T-helper 2 cell treated with Interferon-gamma antibody and Interleukin-4, amounts not matched to agents 5 μg/mL and 100 μg/mL, for 36 hours (primary cell): ENCODE measurements around the gene SLC25A34.

ENCODE experiments used
- DNase-seq: peaks from one replicate; pipeline ENCODE4 v3.0.0; 2021; ENCODE audit warnings: low spot score
- H3K27ac Mint-ChIP-seq: one replicate; pipeline ENCODE4 v1.8.0; 2021; ENCODE audit warnings: mild to moderate bottlenecking, mixed read lengths
- H3K27me3 Mint-ChIP-seq: one replicate; pipeline ENCODE4 v1.8.0; 2021; ENCODE audit warnings: low read depth, mixed read lengths
- H3K36me3 Mint-ChIP-seq: one replicate; pipeline ENCODE4 v1.8.0; 2021; ENCODE audit warnings: low read depth, mixed read lengths
- H3K4me1 Mint-ChIP-seq: one replicate; pipeline ENCODE4 v1.8.0; 2021; ENCODE audit warnings: low read depth, mixed read lengths
- H3K4me3 Mint-ChIP-seq: one replicate; pipeline ENCODE4 v1.8.0; 2022; ENCODE audit warnings: mild to moderate bottlenecking, moderate library complexity, mixed read lengths
- H3K9me3 Mint-ChIP-seq: one replicate; pipeline ENCODE4 v1.8.0; 2021; ENCODE audit warnings: mixed read lengths

SLC25A34 gene

DNA sequence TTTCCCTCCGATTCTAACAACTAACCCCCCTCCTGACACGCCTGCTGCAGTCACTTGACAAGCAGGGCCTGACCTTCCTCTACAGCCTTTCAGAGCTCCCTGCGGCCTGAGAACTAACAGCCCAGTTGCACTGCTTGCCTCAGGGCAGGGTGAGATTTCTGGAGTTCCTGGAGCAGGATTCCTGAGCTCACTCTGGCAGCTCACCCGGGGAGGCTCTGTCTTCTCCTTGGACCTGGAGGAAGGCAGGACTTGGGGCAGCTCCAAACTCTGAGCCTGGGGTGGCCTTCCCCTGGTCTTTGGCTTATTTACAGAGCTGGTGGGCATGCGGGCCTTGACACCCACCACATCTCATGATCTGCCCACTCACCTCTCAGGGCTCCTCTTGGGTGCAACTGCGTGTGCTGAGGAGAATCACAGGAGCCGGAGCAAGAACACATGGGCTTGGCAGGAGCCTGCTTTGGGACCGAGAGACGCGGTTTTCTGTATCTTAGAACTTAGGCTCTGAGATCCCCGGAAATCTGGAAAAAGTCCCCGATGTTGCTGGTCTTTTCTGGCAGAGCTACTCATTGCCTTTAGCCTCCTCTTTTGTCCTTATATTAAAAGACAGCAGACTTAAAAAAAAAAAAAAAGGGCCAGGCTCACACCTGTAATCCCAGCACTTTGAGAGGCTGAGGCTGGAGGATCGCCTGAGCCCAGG is 13.1 kb upstream of the SLC25A34 start:
- Mint-ChIP-seq H3K4me1 (no peaks in the 10 kb centered on the region), H3K27ac (no peak overlapping the region), H3K4me3 (no peak overlapping the region), H3K27me3 (no peaks in the 10 kb centered on the region), H3K36me3 (peaks cover 13% of the 10 kb centered on the region), H3K9me3 (no peaks in the 10 kb centered on the region)
- no peak for DNase-seq

DNA sequence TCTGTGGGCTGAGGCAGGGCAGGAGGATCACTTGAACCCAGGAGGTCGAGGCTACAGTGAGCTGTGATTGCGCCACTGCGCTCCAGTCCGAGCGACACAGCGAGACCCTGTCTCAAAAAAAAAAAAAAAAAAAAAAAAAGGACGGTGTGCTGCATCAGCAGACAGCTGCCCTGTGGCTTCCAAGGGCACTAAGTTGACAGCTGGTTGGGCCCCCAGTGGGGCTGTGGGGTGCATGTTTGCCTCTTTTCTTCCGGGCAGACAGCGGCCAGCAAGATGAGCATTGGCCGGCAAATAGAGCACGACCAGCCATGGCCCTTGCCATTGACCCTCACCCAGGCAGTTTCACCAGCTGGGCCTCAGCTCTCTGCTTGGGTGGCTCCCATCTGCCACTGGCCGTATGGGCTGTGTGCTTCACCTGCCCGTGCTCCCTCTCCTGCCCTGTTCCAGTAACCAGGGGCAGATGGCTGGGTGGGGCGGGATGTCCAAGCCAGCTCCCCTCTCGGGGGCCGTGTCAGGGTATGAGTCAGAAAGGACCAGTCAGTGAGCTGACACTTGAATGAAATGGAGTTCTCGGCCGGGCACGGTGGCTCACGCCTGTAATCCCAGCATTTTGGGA is 12.3 kb upstream of the SLC25A34 start:
- no peaks in the 10 kb centered on the region for H3K4me1 Mint-ChIP-seq
- no peak overlapping the region for H3K27ac Mint-ChIP-seq
- no peak for DNase-seq
- H3K36me3 Mint-ChIP-seq: peaks cover 10% of the 10 kb centered on the region
- H3K4me3 Mint-ChIP-seq: no peak overlapping the region
- H3K9me3 Mint-ChIP-seq: no peaks in the 10 kb centered on the region
- H3K27me3 Mint-ChIP-seq: no peaks in the 10 kb centered on the region

DNA sequence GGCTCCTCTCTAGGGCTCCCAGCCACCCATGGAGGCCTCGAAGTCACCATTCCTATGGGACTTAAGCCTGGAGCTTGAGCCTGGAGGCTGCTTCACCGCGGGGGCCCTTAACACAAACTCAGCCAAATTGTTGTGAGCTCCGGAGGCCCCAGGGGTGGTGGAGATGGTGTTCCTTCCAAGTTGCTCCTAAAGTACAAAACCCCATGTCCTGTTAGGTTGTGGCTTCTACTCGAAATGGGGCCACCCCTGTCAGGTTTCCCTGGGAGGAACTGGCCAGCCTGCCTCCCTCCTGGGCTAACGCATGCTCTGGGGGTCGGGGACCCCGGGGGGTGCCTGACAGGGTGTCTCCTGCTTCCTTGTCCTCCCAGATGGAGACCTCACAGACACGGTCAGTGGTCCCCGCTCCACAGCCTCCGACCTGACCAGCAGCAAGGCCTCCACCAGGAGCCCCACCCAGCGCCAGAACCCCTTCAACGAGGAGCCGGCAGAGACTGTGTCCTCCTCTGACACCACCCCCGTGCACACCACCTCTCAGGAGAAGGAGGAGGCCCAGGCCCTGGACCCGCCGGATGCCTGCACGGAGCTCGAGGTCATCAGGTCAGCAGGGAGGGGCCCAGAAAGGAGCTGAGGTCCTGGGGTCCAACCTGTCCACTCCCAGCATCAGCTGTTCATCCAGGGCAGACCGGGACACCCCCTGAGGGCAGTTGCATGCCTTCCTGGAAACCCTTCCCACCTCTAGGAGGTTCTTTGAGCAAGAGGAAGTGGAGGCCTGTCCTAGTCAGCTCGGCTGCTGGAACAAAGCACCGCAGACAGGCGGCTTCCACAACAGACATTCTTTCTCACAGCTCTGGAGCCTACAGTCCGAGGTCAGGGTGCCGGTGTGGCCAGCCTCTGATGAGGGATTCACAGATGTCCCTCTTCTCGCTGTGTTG is 10.8 kb upstream of the SLC25A34 start:
- Mint-ChIP-seq H3K4me3 (no peak overlapping the region), H3K36me3 (peaks cover 7% of the 10 kb centered on the region), H3K4me1 (no peaks in the 10 kb centered on the region), H3K27me3 (no peaks in the 10 kb centered on the region), H3K9me3 (no peaks in the 10 kb centered on the region), H3K27ac (no peak overlapping the region)
- no peak for DNase-seq

DNA sequence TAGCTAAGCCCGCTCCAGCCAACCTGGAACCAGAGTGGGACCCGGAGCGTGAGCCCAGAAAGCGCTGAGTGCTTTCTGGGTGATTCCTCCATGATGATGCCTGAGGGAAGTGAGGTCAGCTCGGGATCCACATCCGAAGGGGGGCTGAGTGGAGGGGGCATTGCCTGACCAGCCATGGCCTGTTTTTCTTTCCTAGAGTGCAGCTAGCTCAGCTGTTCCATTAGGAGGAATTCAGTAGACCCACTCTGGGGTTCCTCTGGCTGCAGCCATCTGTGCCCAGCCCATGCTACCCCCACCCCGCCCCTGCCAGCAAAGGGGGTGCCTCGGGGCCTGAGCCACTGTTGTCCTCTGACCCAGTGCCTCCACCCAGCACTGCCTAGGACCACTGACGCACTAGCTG is 9.6 kb upstream of the SLC25A34 start:
- no peak for DNase-seq
- no peaks in the 10 kb centered on the region for H3K27me3 Mint-ChIP-seq
- H3K36me3 Mint-ChIP-seq: peaks cover 7% of the 10 kb centered on the region
- no peak overlapping the region for H3K27ac Mint-ChIP-seq
- H3K9me3 Mint-ChIP-seq: no peaks in the 10 kb centered on the region
- no peaks in the 10 kb centered on the region for H3K4me1 Mint-ChIP-seq
- no peak overlapping the region for H3K4me3 Mint-ChIP-seq

DNA sequence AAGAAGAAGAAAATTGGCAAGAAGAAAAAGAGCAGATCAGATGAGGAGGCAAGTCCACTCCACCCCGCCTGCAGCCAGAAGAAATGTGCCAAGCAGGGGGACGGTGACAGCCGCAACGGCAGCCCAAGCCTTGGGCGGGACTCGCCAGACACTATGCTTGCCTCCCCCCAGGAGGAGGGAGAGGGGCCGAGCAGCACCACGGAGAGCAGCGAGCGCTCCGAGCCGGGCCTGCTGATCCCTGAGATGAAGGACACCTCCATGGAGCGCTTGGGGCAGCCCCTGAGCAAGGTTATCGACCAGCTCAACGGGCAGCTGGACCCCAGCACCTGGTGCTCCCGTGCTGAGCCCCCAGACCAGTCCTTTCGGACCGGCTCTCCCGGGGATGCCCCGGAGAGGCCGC is 9.0 kb upstream of the SLC25A34 start:
- no peak overlapping the region for H3K4me3 Mint-ChIP-seq
- H3K27me3 Mint-ChIP-seq: no peaks in the 10 kb centered on the region
- no peaks in the 10 kb centered on the region for H3K4me1 Mint-ChIP-seq
- H3K9me3 Mint-ChIP-seq: no peaks in the 10 kb centered on the region
- no peak for DNase-seq
- no peak overlapping the region for H3K27ac Mint-ChIP-seq
- peaks cover 7% of the 10 kb centered on the region for H3K36me3 Mint-ChIP-seq

DNA sequence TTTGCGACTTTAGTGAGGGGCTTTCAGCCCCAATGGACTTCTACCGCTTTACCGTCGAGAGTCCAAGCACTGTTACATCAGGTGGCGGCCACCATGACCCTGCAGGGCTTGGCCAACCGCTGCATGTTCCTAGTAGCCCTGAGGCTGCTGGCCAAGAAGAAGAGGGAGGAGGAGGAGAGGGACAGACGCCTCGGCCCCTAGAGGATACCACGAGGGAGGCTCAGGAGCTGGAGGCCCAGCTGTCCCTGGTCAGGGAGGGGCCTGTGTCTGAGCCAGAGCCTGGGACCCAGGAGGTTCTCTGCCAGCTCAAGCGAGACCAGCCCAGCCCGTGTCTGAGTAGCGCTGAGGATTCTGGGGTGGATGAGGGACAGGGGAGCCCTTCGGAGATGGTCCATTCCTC is 8.6 kb upstream of the SLC25A34 start:
- Mint-ChIP-seq H3K4me1 (no peaks in the 10 kb centered on the region), H3K36me3 (peaks cover 7% of the 10 kb centered on the region), H3K27ac (no peak overlapping the region), H3K27me3 (no peaks in the 10 kb centered on the region), H3K4me3 (no peak overlapping the region), H3K9me3 (no peaks in the 10 kb centered on the region)
- DNase-seq: no peak

DNA sequence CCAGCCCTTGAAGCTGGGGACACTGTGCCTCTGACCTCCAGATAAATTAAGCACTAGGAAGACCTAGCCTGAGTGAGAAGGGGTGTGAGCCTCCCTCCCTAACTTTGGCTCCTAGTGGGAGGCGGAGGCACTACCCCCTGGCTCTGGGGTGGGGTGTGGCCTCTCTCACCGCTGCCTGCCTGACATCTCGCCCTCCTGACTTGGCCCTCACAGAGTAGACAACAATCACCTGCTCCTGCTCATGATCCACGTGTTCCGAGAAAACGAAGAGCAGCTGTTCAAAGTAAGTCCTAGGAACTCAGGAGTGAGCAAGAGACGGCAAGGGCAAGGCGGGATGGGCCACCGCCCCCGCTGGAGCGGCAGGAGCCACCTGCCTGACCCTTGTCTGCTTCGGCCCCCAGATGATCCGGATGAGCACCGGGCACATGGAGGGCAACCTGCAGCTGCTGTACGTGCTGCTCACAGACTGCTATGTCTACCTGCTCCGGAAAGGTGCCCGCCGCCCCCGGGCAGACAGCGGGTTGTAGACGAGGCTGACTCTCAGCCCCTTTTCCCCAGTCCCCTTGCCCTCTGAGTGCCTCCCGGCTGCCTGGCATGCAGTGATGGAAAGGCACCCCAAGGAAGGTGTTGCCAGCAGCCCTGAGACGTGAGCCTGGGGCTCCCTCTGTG is 8.1 kb upstream of the SLC25A34 start:
- H3K4me3 Mint-ChIP-seq: no peak overlapping the region
- no peaks in the 10 kb centered on the region for H3K9me3 Mint-ChIP-seq
- no peak for DNase-seq
- no peaks in the 10 kb centered on the region for H3K27me3 Mint-ChIP-seq
- no peaks in the 10 kb centered on the region for H3K4me1 Mint-ChIP-seq
- peaks cover 7% of the 10 kb centered on the region for H3K36me3 Mint-ChIP-seq
- H3K27ac Mint-ChIP-seq: no peak overlapping the region

DNA sequence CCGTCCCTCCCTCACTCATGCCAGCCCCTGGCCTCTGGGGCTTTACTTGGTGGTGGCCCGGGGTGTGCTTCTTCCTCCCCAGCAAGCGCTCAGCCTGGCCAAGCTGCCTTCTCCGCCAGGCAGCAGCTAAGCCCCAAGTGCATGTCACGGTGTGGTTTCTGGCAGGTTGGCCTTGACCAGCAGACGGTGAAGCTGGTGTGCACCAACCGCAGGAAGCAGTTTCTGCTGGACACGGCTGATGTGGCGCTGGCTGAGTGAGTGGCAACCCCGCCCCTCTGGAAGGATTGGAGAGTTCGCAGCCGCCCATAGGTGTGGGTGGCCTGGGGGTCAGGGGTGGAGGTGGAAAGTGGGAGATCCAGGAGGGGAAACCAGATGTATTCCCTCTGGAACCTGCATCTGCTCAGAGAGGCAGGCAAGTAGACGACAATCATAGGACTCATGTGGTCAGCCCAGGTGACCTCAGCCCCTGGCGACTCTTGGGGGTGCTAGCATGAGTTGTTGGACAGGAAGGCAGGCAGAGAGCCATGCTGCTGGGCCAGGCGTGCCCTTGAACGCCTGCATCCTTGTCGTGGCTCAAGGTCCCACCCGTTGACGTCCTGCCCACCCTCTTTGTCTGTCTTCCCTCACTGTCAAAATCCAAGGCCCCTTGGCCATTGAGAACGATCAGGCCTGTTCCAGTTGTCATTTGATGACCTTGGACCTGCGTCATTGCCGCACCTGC is 7.0 kb upstream of the SLC25A34 start:
- Mint-ChIP-seq H3K36me3 (peaks cover 7% of the 10 kb centered on the region), H3K4me1 (no peaks in the 10 kb centered on the region), H3K27ac (no peak overlapping the region), H3K27me3 (no peaks in the 10 kb centered on the region), H3K4me3 (no peak overlapping the region), H3K9me3 (no peaks in the 10 kb centered on the region)
- DNase-seq: no peak

DNA sequence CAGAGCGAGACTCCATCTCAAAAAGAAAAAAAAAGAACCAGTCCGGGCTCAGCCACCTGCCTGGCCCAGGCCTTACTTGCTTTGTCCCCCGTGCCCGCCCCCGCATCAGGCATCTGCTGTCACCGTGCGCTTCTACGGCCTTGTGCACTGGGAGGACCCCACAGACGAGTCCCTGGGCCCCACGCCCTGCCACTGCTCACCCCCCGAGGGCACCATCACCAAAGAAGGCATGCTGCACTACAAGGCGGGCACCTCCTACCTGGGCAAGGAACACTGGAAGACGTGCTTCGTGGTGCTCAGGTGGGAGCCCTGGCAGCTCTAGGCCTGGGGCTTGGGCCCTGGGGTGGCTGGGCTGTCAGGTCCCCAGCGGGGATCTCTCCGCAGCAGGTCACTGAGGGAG is 5.6 kb upstream of the SLC25A34 start:
- Mint-ChIP-seq H3K9me3 (no peaks in the 10 kb centered on the region), H3K4me3 (no peak overlapping the region), H3K27ac (no peak overlapping the region), H3K27me3 (no peaks in the 10 kb centered on the region), H3K4me1 (no peaks in the 10 kb centered on the region), H3K36me3 (peaks cover 7% of the 10 kb centered on the region)
- DNase-seq: no peak

DNA sequence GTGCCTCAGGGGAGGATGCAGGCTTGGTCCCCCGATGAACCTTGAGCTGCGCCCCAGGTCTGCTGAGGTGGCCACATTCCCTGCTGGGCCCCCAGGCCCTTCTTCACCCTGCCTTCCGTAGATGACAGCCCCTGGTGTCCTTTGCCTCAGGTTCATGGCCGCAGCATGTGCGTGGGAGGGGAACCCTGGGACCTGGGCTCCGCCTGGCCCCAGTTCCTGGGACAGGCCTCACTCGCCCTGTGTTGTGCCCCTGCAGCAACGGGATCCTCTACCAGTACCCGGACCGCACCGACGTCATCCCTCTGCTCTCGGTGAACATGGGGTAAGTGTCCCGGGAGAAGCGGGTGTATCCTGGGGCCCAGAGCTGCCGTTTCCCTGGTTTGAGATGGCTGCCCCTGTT is 5.1 kb upstream of the SLC25A34 start:
- DNase-seq: no peak
- Mint-ChIP-seq H3K4me1 (no peaks in the 10 kb centered on the region), H3K27me3 (no peaks in the 10 kb centered on the region), H3K27ac (no peak overlapping the region), H3K9me3 (no peaks in the 10 kb centered on the region), H3K36me3 (peaks cover 7% of the 10 kb centered on the region), H3K4me3 (no peak overlapping the region)

DNA sequence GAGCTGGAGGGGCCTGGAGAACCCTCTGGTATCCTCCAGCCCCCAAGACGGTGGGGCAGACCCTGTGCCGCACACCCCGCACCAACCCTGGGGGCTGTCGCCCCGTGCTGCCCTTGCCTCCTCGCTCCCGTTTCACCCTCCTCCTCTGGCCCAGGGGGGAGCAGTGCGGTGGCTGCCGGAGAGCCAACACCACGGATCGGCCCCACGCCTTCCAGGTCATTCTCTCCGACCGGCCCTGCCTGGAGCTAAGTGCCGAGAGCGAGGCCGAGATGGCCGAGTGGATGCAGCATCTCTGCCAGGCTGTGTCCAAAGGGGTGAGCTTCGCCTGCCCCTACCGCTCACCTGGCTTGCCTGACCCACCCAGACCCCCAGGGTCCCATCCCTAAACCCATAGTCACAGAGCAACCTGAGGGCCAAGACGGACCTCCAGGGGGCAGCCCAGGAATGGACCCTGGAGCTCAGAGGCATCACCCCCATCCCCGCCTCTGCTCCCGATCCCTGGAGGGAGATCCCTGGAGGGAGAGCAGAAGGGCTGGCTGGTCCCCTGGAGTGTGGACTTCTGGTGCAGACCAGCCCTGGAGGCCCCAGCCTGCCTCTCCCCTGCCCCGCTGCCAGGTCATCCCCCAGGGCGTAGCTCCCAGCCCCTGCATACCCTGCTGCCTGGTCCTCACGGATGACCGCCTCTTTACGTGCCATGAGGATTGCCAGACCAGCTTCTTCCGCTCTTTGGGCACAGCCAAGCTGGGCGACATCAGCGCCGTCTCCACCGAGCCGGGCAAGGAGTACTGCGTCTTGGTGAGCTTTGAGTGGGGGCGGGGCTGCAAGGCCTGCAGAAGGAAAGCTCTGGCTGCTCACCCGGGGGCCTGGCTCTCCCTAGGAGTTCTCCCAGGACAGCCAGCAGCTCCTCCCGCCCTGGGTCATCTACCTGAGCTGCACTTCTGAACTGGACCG is 4.0 kb upstream of the SLC25A34 start:
- no peak overlapping the region for H3K4me3 Mint-ChIP-seq
- no peaks in the 10 kb centered on the region for H3K4me1 Mint-ChIP-seq
- no peak overlapping the region for H3K27ac Mint-ChIP-seq
- peaks cover 3% of the 10 kb centered on the region for H3K36me3 Mint-ChIP-seq
- no peak for DNase-seq
- H3K27me3 Mint-ChIP-seq: no peaks in the 10 kb centered on the region
- H3K9me3 Mint-ChIP-seq: no peaks in the 10 kb centered on the region

DNA sequence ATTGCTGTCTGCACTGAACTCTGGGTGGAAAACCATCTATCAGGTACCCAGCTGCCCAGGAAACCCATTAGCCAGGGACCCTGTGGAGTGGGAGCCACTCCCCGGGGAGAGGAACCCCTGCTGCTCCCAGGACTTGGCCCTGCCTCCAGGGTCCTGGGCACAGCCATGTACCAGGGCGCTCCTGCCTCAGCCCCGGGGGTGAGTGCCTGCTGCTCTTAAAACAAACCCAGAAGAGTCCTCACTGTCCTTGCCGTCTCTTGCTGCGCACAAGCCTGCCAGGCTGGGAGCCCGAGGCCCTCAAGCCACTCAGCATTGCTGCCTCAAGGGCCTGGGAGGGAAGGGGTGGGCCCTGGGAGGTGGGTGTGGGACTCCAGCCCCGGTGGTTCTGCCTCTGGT is 3.4 kb upstream of the SLC25A34 start:
- Mint-ChIP-seq H3K27ac (no peak overlapping the region), H3K27me3 (no peaks in the 10 kb centered on the region), H3K9me3 (no peaks in the 10 kb centered on the region), H3K36me3 (peaks cover 3% of the 10 kb centered on the region), H3K4me3 (no peak overlapping the region), H3K4me1 (no peaks in the 10 kb centered on the region)
- DNase-seq: no peak
